HEK293 (cell line): Measurements from ENCODE around the gene NFIX.

Experiments used
- CTCF ChIA-PET: fragments of 350-600 bp; formaldehyde crosslinking; extraction: SDS; loops from one replicate; lab custom pipeline; 2021; ENCODE audit warnings: antibody characterized with exemption; lab: Yijun Ruan, JAX
- POLR2A ChIA-PET: fragments of 300-600 bp; formaldehyde crosslinking; extraction: SDS; loops from one replicate; lab custom pipeline; 2020; ENCODE audit warnings: antibody characterized with exemption, inconsistent platforms; lab: Yijun Ruan, JAX
- H3K27ac ChIP-seq: fragments of 200-500 bp; sonication (Bioruptor generic); 2 replicates; pipeline ENCODE4 v1.5.1; 2014; ENCODE audit warnings: low read depth, low read length, control low read depth, inconsistent platforms; ENCODE audit errors: extremely low read depth
- H3K36me3 ChIP-seq, 2 experiments: fragments of 200-500 bp in 1 of 2; sonication (Bioruptor generic) in 1 of 2; 1 replicate in 1 of 2; 2 replicates in 1 of 2; pipeline ENCODE4 v1.5.1; 2014 to 2017; ENCODE audit warnings: inconsistent platforms in 2 of 2, low read length in 2 of 2; ENCODE audit not compliant: control insufficient read depth in 2 of 2, insufficient read depth in 1 of 2
- H3K4me1 ChIP-seq: fragments of 200-500 bp; sonication (Bioruptor generic); 2 replicates; pipeline ENCODE4 v1.5.1; 2014; ENCODE audit warnings: mild to moderate bottlenecking, low read length, inconsistent platforms; ENCODE audit not compliant: control insufficient read depth, insufficient read depth
- H3K4me3 ChIP-seq: 2 replicates; pipeline ENCODE4 v1.5.1; 2011; ENCODE audit warnings: low read depth, mild to moderate bottlenecking, control low read depth, low read length, moderate library complexity
- H3K9me3 ChIP-seq: fragments of 200-500 bp; sonication (Bioruptor generic); 2 replicates; pipeline ENCODE4 v1.5.1; 2014; ENCODE audit warnings: low read depth, low read length, inconsistent platforms; ENCODE audit not compliant: control insufficient read depth, insufficient read depth
- BCL11A ChIP-seq: fragments of 450-650 bp; formaldehyde crosslinking; IDR thresholded peaks from 2 replicates; pipeline ENCODE4 v1.5.1; 2016; ENCODE audit warnings: low read depth, missing biosample characterization, missing genetic modification characterization
- KLF7 ChIP-seq: fragments of 450-650 bp; formaldehyde crosslinking; IDR thresholded peaks from 2 replicates; pipeline ENCODE4 v1.5.1; 2016; ENCODE audit warnings: missing biosample characterization, missing genetic modification characterization, borderline replicate concordance
- MZF1 ChIP-seq: fragments of 450-650 bp; formaldehyde crosslinking; IDR thresholded peaks from 2 replicates; pipeline ENCODE4 v1.5.1; 2017; ENCODE audit warnings: missing biosample characterization, missing genetic modification characterization, borderline replicate concordance
- REPIN1 ChIP-seq: fragments of 450-650 bp; formaldehyde crosslinking; IDR thresholded peaks from 2 replicates; pipeline ENCODE4 v1.5.1; 2017; ENCODE audit warnings: missing biosample characterization, missing genetic modification characterization, low read depth
- SP7 ChIP-seq: fragments of 450-650 bp; formaldehyde crosslinking; IDR thresholded peaks from 2 replicates; pipeline ENCODE4 v1.5.1; 2016; ENCODE audit warnings: missing biosample characterization, missing genetic modification characterization
- ZBTB7A ChIP-seq: fragments of 450-650 bp; formaldehyde crosslinking; IDR thresholded peaks from 2 replicates; pipeline ENCODE4 v1.5.1; 2016; ENCODE audit warnings: low read depth, missing biosample characterization, missing genetic modification characterization
- ZFHX2 ChIP-seq: fragments of 450-650 bp; formaldehyde crosslinking; conservative IDR thresholded peaks from 2 replicates; pipeline ENCODE4 v1.5.1; 2016; ENCODE audit warnings: missing biosample characterization, missing genetic modification characterization
- ZFP69B ChIP-seq: fragments of 450-650 bp; formaldehyde crosslinking; IDR thresholded peaks from 2 replicates; pipeline ENCODE4 v1.5.1; 2016; ENCODE audit warnings: missing biosample characterization, missing genetic modification characterization
- ZNF311 ChIP-seq: fragments of 450-650 bp; formaldehyde crosslinking; IDR thresholded peaks from 2 replicates; pipeline ENCODE4 v1.5.1; 2017; ENCODE audit warnings: missing biosample characterization, missing genetic modification characterization, borderline replicate concordance
- ZNF529 ChIP-seq: fragments of 450-650 bp; formaldehyde crosslinking; IDR thresholded peaks from 2 replicates; pipeline ENCODE4 v1.5.1; 2017; ENCODE audit warnings: missing genetic modification characterization, missing biosample characterization; ENCODE audit not compliant: insufficient replicate concordance
- ZNF624 ChIP-seq: fragments of 450-650 bp; formaldehyde crosslinking; IDR thresholded peaks from 2 replicates; pipeline ENCODE4 v1.5.1; 2017; ENCODE audit warnings: missing biosample characterization, missing genetic modification characterization
- ZNF629 ChIP-seq: fragments of 450-650 bp; formaldehyde crosslinking; IDR thresholded peaks from 2 replicates; pipeline ENCODE4 v1.5.1; 2017; ENCODE audit warnings: missing biosample characterization, missing genetic modification characterization
- TF ChIP-seq, protein P1 (sequence below): fragments of 450-650 bp; formaldehyde crosslinking; IDR thresholded peaks from 2 replicates; pipeline ENCODE4 v1.5.1; 2017; ENCODE audit warnings: missing biosample characterization, missing genetic modification characterization
- TF ChIP-seq, protein P2 (sequence below): fragments of 450-650 bp; formaldehyde crosslinking; IDR thresholded peaks from 2 replicates; pipeline ENCODE4 v1.5.1; 2016; ENCODE audit warnings: missing biosample characterization, missing genetic modification characterization
- TF ChIP-seq, protein P3 (sequence below): fragments of 450-650 bp; formaldehyde crosslinking; IDR thresholded peaks from 2 replicates; pipeline ENCODE4 v1.5.1; 2016; ENCODE audit warnings: missing biosample characterization, missing genetic modification characterization
- TF ChIP-seq, protein P4 (sequence below): fragments of 450-650 bp; formaldehyde crosslinking; IDR thresholded peaks from 2 replicates; pipeline ENCODE4 v1.5.1; 2017; ENCODE audit warnings: missing biosample characterization, missing genetic modification characterization
- TF ChIP-seq, protein P5 (sequence below): fragments of 450-650 bp; formaldehyde crosslinking; IDR thresholded peaks from 2 replicates; pipeline ENCODE4 v1.5.1; 2016; ENCODE audit warnings: missing biosample characterization, missing genetic modification characterization

NFIX gene

DNA sequence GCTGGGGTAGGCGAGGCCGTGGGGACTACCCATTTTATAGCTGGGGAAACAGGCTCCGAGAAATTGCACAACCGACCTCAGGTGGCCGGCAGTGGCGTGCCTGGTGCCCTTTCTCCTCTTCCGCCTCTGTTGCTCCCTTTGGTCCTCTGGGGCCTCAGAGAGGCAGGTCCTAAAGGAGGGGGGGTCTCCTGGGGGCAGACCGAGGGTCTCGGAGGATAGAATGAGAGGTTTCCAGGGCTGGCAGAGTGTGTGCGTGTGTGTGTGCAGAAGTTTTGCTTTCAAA lies 143.6 kb downstream of the NFIX start:
- Histone ChIP-seq H3K36me3 (peaks cover 10 to 51% of the 10 kb centered on the region in 2 experiments; a peak in 2 of 3 replicates), H3K9me3 (no peaks in the 10 kb centered on the region), H3K27ac (no peak overlapping the region), H3K4me3 (no peak overlapping the region), H3K4me1 (no peaks in the 10 kb centered on the region)
- TF ChIP-seq ZNF624 = no peak
- no peak for TF ChIP-seq ZNF629 (tag by site-specific recombination)
- TF ChIP-seq, protein P1, sequence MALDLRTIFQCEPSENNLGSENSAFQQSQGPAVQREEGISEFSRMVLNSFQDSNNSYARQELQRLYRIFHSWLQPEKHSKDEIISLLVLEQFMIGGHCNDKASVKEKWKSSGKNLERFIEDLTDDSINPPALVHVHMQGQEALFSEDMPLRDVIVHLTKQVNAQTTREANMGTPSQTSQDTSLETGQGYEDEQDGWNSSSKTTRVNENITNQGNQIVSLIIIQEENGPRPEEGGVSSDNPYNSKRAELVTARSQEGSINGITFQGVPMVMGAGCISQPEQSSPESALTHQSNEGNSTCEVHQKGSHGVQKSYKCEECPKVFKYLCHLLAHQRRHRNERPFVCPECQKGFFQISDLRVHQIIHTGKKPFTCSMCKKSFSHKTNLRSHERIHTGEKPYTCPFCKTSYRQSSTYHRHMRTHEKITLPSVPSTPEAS (tag by site-specific recombination) = peak; percentile 37; the same call in 1 of the 2 replicates
- CTCF ChIA-PET = interaction anchor here (0.6 kb wide), 1 partner anchor 56 kb away, joined by 3 read pairs; no protein-coding TSS in a partner anchor
- POLR2A ChIA-PET = interaction anchor here (1.0 kb wide), 1 partner anchor 11 kb away, joined by 3 read pairs; the partner anchor contains the start of genes IER2 and STX10

DNA sequence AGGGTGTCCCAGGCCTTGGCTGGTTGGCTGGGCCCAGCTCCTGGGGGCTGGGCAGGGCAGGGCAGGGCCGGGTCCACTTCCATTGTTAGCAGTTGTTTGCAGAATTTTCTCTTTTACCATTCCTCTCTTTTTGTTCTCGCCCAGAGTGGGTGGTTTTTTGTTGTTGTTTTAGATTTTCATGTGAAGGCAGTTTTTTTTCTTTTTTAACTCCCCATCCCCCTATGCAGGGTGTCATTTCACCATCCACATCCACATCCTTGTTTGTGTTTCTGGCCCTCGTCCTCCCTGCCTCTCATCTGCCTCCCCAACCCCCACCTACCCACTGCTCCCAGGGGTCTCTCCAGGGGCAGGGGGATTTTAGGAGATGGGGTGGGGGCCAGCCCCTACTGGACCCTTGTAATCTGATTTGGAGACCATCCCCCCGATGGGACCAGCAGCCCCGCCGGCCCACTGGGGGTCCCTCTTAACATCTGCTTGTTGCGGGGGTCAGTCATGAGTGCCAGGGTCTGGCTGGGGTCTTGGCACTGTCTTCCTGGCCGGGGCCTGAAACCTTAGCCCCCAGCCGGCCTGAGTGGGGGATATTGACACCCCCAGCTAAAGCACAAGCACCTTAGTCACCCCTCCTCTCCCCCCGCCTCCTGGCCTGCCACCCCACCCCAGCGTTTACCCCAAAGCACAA lies 144.5 kb downstream of the NFIX start:
- Histone ChIP-seq H3K4me3 (no peak overlapping the region), H3K36me3 (peaks cover 4 to 51% of the 10 kb centered on the region in 2 experiments; a peak in 2 of 3 replicates), H3K27ac (no peak overlapping the region), H3K9me3 (no peaks in the 10 kb centered on the region), H3K4me1 (no peaks in the 10 kb centered on the region)
- CTCF ChIA-PET = no interaction called here
- no peak for TF ChIP-seq KLF7 (tag by site-specific recombination)
- no peak for TF ChIP-seq ZBTB7A (tag by site-specific recombination)
- TF ChIP-seq REPIN1 = no peak
- TF ChIP-seq MZF1 = 0 out of 2 replicates have a peak, but pooled peaks have one; percentile 35
- 0 out of 2 replicates have a peak, but pooled peaks have one; percentile 37 for TF ChIP-seq ZFP69B (tag by site-specific recombination)
- TF ChIP-seq ZNF311 = no peak
- TF ChIP-seq, protein P2, sequence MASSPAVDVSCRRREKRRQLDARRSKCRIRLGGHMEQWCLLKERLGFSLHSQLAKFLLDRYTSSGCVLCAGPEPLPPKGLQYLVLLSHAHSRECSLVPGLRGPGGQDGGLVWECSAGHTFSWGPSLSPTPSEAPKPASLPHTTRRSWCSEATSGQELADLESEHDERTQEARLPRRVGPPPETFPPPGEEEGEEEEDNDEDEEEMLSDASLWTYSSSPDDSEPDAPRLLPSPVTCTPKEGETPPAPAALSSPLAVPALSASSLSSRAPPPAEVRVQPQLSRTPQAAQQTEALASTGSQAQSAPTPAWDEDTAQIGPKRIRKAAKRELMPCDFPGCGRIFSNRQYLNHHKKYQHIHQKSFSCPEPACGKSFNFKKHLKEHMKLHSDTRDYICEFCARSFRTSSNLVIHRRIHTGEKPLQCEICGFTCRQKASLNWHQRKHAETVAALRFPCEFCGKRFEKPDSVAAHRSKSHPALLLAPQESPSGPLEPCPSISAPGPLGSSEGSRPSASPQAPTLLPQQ (tag by site-specific recombination) = 0 out of 2 replicates have a peak, but pooled peaks have one; percentile 42
- POLR2A ChIA-PET = no interaction called here

DNA sequence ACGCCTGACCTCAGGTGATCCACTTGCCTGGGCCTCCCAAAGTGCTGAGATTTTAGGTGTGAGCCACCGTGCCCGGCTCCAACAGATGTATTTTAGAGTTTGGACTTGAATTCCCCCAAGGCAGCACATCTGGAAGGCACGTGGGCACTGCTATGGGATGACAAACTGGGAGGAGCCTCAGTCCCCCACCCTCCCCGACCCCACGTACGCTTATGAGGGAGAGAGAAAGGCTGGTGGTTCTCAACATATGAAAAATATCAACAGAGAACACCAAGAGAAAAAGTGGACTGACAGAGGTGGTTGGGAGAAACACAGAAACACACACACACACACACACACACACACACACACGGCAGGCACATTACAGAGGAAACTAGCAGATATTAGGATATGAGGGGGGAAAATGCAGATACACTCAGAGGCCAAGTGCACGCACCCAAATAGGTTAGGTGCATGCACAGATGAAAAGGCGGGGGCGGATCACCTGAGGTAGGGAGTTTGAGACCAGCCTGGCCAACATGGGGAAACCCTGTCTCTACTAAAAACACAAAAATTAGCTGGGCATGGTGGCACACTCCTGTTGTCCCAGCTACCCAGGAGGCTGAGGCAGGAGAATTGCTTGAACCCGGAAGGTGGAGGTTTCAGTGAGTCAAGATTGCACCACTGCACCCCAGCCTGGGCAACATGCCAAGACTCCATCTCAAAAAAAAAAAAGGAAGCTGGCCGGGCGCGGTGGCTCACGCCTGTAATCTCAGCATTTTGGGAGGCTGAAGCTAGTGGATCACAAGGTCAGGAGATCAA lies 151.7 kb downstream of the NFIX start:
- Histone ChIP-seq H3K36me3 (peaks cover 6 to 15% of the 10 kb centered on the region in 2 experiments; a peak in 2 of 3 replicates), H3K4me3 (no peak overlapping the region), H3K4me1 (peaks cover 3% of the 10 kb centered on the region), H3K27ac (no peak overlapping the region), H3K9me3 (no peaks in the 10 kb centered on the region)
- ChIA-PET POLR2A (interaction anchor here (0.6 to 0.7 kb wide), 2 partner anchors 26 to 29 kb away, joined by 3 to 4 read pairs; partner anchors contain the start of gene NACC1), CTCF (interaction anchor here (0.9 to 1.1 kb wide), 2 partner anchors 113 to 169 kb away, joined by 3 to 6 read pairs; no protein-coding TSS in a partner anchor)
- TF ChIP-seq ZFHX2 (tag by site-specific recombination) (0 out of 2 replicates have a peak, but pooled peaks have one; percentile 30), BCL11A (tag by site-specific recombination) (no peak), SP7 (peak; percentile 17; the same call in 1 of the 2 replicates), ZNF529 (tag by site-specific recombination) (no peak)
- TF ChIP-seq, protein P3, sequence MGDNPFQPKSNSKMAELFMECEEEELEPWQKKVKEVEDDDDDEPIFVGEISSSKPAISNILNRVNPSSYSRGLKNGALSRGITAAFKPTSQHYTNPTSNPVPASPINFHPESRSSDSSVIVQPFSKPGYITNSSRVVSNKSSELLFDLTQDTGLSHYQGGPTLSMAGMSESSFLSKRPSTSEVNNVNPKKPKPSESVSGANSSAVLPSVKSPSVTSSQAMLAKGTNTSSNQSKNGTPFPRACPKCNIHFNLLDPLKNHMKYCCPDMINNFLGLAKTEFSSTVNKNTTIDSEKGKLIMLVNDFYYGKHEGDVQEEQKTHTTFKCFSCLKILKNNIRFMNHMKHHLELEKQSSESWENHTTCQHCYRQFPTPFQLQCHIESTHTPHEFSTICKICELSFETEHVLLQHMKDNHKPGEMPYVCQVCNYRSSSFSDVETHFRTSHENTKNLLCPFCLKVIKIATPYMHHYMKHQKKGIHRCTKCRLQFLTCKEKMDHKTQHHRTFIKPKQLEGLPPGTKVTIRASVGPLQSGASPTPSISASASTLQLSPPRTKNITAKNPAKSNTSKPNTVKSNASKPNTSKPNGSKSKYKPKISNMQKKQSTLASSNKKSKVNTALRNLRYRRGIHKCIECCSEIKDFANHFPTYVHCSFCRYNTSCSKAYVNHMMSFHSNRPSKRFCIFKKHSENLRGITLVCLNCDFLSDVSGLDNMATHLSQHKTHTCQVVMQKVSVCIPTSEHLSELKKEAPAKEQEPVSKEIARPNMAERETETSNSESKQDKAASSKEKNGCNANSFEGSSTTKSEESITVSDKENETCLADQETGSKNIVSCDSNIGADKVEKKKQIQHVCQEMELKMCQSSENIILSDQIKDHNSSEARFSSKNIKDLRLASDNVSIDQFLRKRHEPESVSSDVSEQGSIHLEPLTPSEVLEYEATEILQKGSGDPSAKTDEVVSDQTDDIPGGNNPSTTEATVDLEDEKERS = 0 out of 2 replicates have a peak, but pooled peaks have one; percentile 23
- TF ChIP-seq, protein P4, sequence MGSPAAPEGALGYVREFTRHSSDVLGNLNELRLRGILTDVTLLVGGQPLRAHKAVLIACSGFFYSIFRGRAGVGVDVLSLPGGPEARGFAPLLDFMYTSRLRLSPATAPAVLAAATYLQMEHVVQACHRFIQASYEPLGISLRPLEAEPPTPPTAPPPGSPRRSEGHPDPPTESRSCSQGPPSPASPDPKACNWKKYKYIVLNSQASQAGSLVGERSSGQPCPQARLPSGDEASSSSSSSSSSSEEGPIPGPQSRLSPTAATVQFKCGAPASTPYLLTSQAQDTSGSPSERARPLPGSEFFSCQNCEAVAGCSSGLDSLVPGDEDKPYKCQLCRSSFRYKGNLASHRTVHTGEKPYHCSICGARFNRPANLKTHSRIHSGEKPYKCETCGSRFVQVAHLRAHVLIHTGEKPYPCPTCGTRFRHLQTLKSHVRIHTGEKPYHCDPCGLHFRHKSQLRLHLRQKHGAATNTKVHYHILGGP (tag by site-specific recombination) = no peak
- TF ChIP-seq, protein P1 (tag by site-specific recombination) = peak; percentile 70
- TF ChIP-seq, protein P5, sequence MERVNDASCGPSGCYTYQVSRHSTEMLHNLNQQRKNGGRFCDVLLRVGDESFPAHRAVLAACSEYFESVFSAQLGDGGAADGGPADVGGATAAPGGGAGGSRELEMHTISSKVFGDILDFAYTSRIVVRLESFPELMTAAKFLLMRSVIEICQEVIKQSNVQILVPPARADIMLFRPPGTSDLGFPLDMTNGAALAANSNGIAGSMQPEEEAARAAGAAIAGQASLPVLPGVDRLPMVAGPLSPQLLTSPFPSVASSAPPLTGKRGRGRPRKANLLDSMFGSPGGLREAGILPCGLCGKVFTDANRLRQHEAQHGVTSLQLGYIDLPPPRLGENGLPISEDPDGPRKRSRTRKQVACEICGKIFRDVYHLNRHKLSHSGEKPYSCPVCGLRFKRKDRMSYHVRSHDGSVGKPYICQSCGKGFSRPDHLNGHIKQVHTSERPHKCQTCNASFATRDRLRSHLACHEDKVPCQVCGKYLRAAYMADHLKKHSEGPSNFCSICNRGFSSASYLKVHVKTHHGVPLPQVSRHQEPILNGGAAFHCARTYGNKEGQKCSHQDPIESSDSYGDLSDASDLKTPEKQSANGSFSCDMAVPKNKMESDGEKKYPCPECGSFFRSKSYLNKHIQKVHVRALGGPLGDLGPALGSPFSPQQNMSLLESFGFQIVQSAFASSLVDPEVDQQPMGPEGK = peak; percentile 27; the same call in 1 of the 2 replicates
